IMR-90 (cell line): ENCODE measurements around the gene MAPRE2. TPM values are rescaled to one million over a fixed set of nuclear protein-coding genes. Genes with fewer than 3 reads are reported as not detected.

Source experiments
- ATAC-seq: fragments of 200-7000 bp; cut with Tn5 transposase; 2 replicates; pipeline ENCODE4 v1.9.1; 2020; ENCODE audit warnings: low read depth, mild to moderate bottlenecking, moderate library complexity
- BruUV-seq: library from RNA; stranded (reverse); fragments of 400-500 nt; replicated peaks from 2 replicates; lab custom pipeline; 2021; lab: Mats Ljungman, UMichigan
- CTCF ChIA-PET: fragments of 300-600 bp; formaldehyde crosslinking; extraction: SDS; loops from one replicate; lab custom pipeline; 2021; ENCODE audit warnings: antibody characterized with exemption; lab: Yijun Ruan, JAX
- POLR2A ChIA-PET: fragments of 300-600 bp; sonication (Branson Sonifier 250); formaldehyde crosslinking; loops from one replicate; lab custom pipeline; 2022; ENCODE audit warnings: antibody characterized with exemption; ENCODE audit not compliant: unreplicated experiment; lab: Charles Lee
- DNase-seq: peaks from one replicate; pipeline ENCODE4 v3.0.0; 2013
- H2AFZ ChIP-seq: replicated peaks from 2 replicates; pipeline ENCODE3; 2013; ENCODE audit warnings: low read length, mild to moderate bottlenecking; ENCODE audit not compliant: poor library complexity
- H2AK5ac ChIP-seq: 2 replicates; pipeline ENCODE4 v1.6.1; 2013; ENCODE audit warnings: low read depth, low read length, inconsistent platforms
- H2AK9ac ChIP-seq: replicated peaks from 2 replicates; pipeline ENCODE3; 2013; ENCODE audit warnings: mild to moderate bottlenecking, low read depth, low read length, moderate library complexity; ENCODE audit not compliant: poor library complexity
- H2BK120ac ChIP-seq: 2 replicates; pipeline ENCODE4 v1.6.1; 2013; ENCODE audit warnings: low read depth, low read length, inconsistent platforms
- H2BK15ac ChIP-seq: 3 replicates; pipeline ENCODE4 v1.6.1; 2013; ENCODE audit warnings: low read depth, low read length, inconsistent platforms
- H2BK20ac ChIP-seq: 2 replicates; pipeline ENCODE4 v1.6.1; 2013; ENCODE audit warnings: low read depth, mild to moderate bottlenecking, inconsistent platforms, low read length, moderate library complexity
- H2BK5ac ChIP-seq: 2 replicates; pipeline ENCODE4 v1.6.1; 2013; ENCODE audit warnings: mild to moderate bottlenecking, low read depth, low read length, inconsistent platforms; ENCODE audit not compliant: poor library complexity, severe bottlenecking
- H3K14ac ChIP-seq: replicated peaks from 2 replicates; pipeline ENCODE4 v1.6.1; 2013; ENCODE audit warnings: low read depth, low read length, inconsistent platforms
- H3K18ac ChIP-seq: 2 replicates; pipeline ENCODE4 v1.6.1; 2013; ENCODE audit warnings: low read depth, low read length, control low read depth
- H3K23ac ChIP-seq: 2 replicates; pipeline ENCODE4 v1.6.1; 2013; ENCODE audit warnings: low read depth, low read length, inconsistent platforms
- H3K27ac ChIP-seq: 2 replicates; pipeline ENCODE4 v1.5.1; 2013; ENCODE audit warnings: mild to moderate bottlenecking, control low read depth, low read length; ENCODE audit not compliant: insufficient read depth
- H3K27me3 ChIP-seq: 2 replicates; pipeline ENCODE4 v1.6.1; 2013; ENCODE audit warnings: low read length; ENCODE audit not compliant: control insufficient read depth, insufficient read depth
- H3K36me3 ChIP-seq: 2 replicates; pipeline ENCODE4 v1.6.1; 2013; ENCODE audit warnings: low read length, mixed read lengths; ENCODE audit not compliant: control insufficient read depth, insufficient read depth
- H3K4ac ChIP-seq: 2 replicates; pipeline ENCODE4 v1.6.1; 2013; ENCODE audit warnings: low read depth, low read length, inconsistent platforms
- H3K4me1 ChIP-seq: 2 replicates; pipeline ENCODE4 v1.6.1; 2013; ENCODE audit warnings: low read length, mixed read lengths; ENCODE audit not compliant: control insufficient read depth, insufficient read depth
- H3K4me2 ChIP-seq: 2 replicates; pipeline ENCODE4 v1.6.1; 2013; ENCODE audit warnings: low read depth, mild to moderate bottlenecking, control low read depth, low read length, moderate library complexity
- H3K4me3 ChIP-seq: 2 replicates; pipeline ENCODE4 v1.5.1; 2013; ENCODE audit warnings: low read depth, mild to moderate bottlenecking, control low read depth, low read length, moderate library complexity; ENCODE audit not compliant: insufficient read depth
- H3K56ac ChIP-seq: 2 replicates; pipeline ENCODE4 v1.6.1; 2013; ENCODE audit warnings: low read length, inconsistent platforms; ENCODE audit not compliant: insufficient read depth; ENCODE audit errors: extremely low read depth
- H3K79me1 ChIP-seq, 2 experiments: 2 replicates each; pipeline ENCODE4 v1.6.1; 2013; ENCODE audit warnings: low read length in 2 of 2, inconsistent platforms in 1 of 2, low read depth in 1 of 2
- H3K9ac ChIP-seq: 2 replicates; pipeline ENCODE4 v1.6.1; 2013; ENCODE audit warnings: low read depth, low read length, control low read depth
- H3K9me1 ChIP-seq: 2 replicates; pipeline ENCODE4 v1.6.1; 2013; ENCODE audit warnings: low read length, inconsistent platforms; ENCODE audit not compliant: insufficient read depth
- H3K9me3 ChIP-seq: 2 replicates; pipeline ENCODE4 v1.6.1; 2013; ENCODE audit warnings: low read length; ENCODE audit not compliant: control insufficient read depth, insufficient read depth
- H4K20me1 ChIP-seq: 2 replicates; pipeline ENCODE4 v1.6.1; 2013; ENCODE audit warnings: low read length, inconsistent platforms; ENCODE audit not compliant: insufficient read depth
- H4K5ac ChIP-seq: 2 replicates; pipeline ENCODE4 v1.6.1; 2013; ENCODE audit warnings: mild to moderate bottlenecking, low read depth, low read length, control low read depth
- H4K8ac ChIP-seq, 2 experiments: 2 replicates each; pipeline ENCODE4 v1.6.1; 2013; ENCODE audit warnings: low read depth in 2 of 2, low read length in 2 of 2, control low read depth in 1 of 2, inconsistent platforms in 1 of 2
- H4K91ac ChIP-seq: 2 replicates; pipeline ENCODE4 v1.6.1; 2013; ENCODE audit warnings: low read depth, low read length, inconsistent platforms; ENCODE audit not compliant: insufficient read depth
- CHD1 ChIP-seq: IDR thresholded peaks from 2 replicates; pipeline ENCODE4 v1.6.1; 2012; ENCODE audit warnings: low read depth, low read length, improper control_type of control experiment
- ELK1 ChIP-seq: fragments of 150-350 bp; IDR thresholded peaks from 2 replicates; pipeline ENCODE4 v1.6.1; 2016; ENCODE audit warnings: low read depth, mild to moderate bottlenecking, low read length, moderate library complexity, borderline replicate concordance
- FOS ChIP-seq: fragments of 150-350 bp; IDR thresholded peaks from 2 replicates; pipeline ENCODE4 v1.6.1; 2016; ENCODE audit warnings: low read depth, low read length
- MAFK ChIP-seq: IDR thresholded peaks from 2 replicates; pipeline ENCODE4 v1.6.1; 2012; ENCODE audit warnings: low read depth, low read length, improper control_type of control experiment
- MAZ ChIP-seq: IDR thresholded peaks from 2 replicates; pipeline ENCODE4 v1.6.1; 2012; ENCODE audit warnings: low read depth, mild to moderate bottlenecking, low read length, improper control_type of control experiment, moderate library complexity, borderline replicate concordance
- MXI1 ChIP-seq: IDR thresholded peaks from 2 replicates; pipeline ENCODE4 v1.6.1; 2012; ENCODE audit warnings: low read depth, mild to moderate bottlenecking, low read length, moderate library complexity, borderline replicate concordance
- NFE2L2 ChIP-seq: fragments of 150-350 bp; IDR thresholded peaks from 2 replicates; pipeline ENCODE4 v1.6.1; 2016; ENCODE audit warnings: low read depth, mild to moderate bottlenecking, low read length
- POLR2A ChIP-seq: IDR thresholded peaks from 2 replicates; pipeline ENCODE4 v1.6.1; 2012; ENCODE audit warnings: mild to moderate bottlenecking, low read depth, low read length
- RFX5 ChIP-seq: IDR thresholded peaks from 2 replicates; pipeline ENCODE4 v1.8.0; 2012; ENCODE audit warnings: low read depth, mild to moderate bottlenecking, low read length, moderate library complexity
- WGBS, 2 experiments: methylation state at CpG; one replicate each; pipeline versions ENCODE4 v1.1.5 to v1.1.7; 2013; ENCODE audit warnings: missing lambda C conversion rate in 2 of 2; ENCODE audit not compliant: insufficient read length in 1 of 2; ENCODE audit errors: extremely low coverage in 2 of 2; 5-methylcytosine and 5-hydroxymethylcytosine counted together
- dilution Hi-C: fragments of 300-500 bp; cut with HindIII; formaldehyde crosslinking; loops from one replicate; pipeline ENCODE4 v1.14.3; 2018; ENCODE audit warnings: low sequenced_read_pairs; ENCODE audit not compliant: unreplicated experiment
- in situ Hi-C: fragments of 300-500 bp; cut with MboI; formaldehyde crosslinking; loops from 3 replicates; pipeline ENCODE4 v1.14.3; 2019; ENCODE audit warnings: low sequenced_read_pairs, inconsistent platforms, mixed read lengths
- intact Hi-C: fragments of 100-400 bp; cut with micrococcal nuclease; formaldehyde crosslinking; loops from 2 replicates; pipeline ENCODE4 v1.10.0; 2022
- polyA plus RNA-seq, 3 experiments: library from polyadenylated mRNA; depleted of rRNA; stranded (reverse); fragments of >200 nt; gene quantifications; 2 replicates each; pipeline ENCODE4 v1.2.3, GENCODE V29; 2012; ENCODE audit warnings: low replicate concordance in 1 of 3
- total RNA-seq: library from RNA; depleted of rRNA; stranded (reverse); fragments of >200 nt; gene quantifications from 2 replicates; pipeline ENCODE4 v1.2.3, GENCODE V29; 2012
- TF ChIP-seq, protein P1 (sequence below): conservative IDR thresholded peaks from 2 replicates; pipeline ENCODE4 v1.5.1; 2012; ENCODE audit warnings: mild to moderate bottlenecking, low read depth, low read length, improper control_type of control experiment

Gene MAPRE2
- total and polyA plus RNA-seq, 2 of the 4 experiments (the other 2 are of a cell fraction): 19.6 to 23.8 TPM

DNA sequence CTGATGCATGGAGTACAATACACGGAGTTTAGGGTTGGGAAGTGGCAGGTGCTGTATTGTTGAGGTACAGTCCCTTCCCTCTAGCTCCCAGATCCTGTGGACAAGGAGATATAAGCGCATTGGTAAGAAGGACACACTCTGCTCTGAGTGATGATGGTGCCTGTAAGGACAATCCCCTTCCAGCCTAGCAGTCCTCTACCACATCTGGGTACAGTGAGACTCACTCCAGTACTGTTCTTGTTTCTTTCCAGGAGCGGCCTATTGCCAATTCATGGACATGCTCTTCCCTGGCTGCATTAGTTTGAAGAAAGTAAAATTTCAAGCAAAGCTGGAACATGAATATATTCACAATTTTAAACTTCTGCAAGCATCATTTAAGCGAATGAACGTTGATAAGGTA, 56.0 kb downstream of the MAPRE2 start:
- H3K9ac ChIP-seq: no peak overlapping the region
- H2BK120ac ChIP-seq: no peak overlapping the region
- CTCF ChIA-PET: interaction anchor here (1.7 kb wide), 1 partner anchor 12 kb away, joined by 3 read pairs; no protein-coding TSS in a partner anchor
- no peak overlapping the region for H3K27ac ChIP-seq
- H3K56ac ChIP-seq: no peak overlapping the region
- no peaks in the 10 kb centered on the region for H4K20me1 ChIP-seq
- no CpG with 5 or more reads among the region's 5 CpGs for WGBS, 2 experiments
- no peaks in the 10 kb centered on the region; a peak in 1 of 4 replicates for H3K79me1 ChIP-seq
- H3K36me3 ChIP-seq: no peaks in the 10 kb centered on the region
- H4K91ac ChIP-seq: no peak overlapping the region
- no peak overlapping the region for H4K8ac ChIP-seq
- dilution Hi-C loops (no loop called here), in situ Hi-C loops (no loop called here), intact Hi-C loops (no loop called here)
- H3K4ac ChIP-seq: no peak overlapping the region
- H3K23ac ChIP-seq: no peak overlapping the region
- H2BK15ac ChIP-seq: no peak overlapping the region
- no peak overlapping the region for H2AK9ac ChIP-seq
- H3K9me3 ChIP-seq: no peaks in the 10 kb centered on the region
- TF ChIP-seq MAZ: no peak
- TF ChIP-seq FOS: no peak
- TF ChIP-seq ELK1: no peak
- no peak for TF ChIP-seq MAFK
- TF ChIP-seq NFE2L2: no peak
- no peak for TF ChIP-seq CHD1
- TF ChIP-seq RFX5: no peak
- TF ChIP-seq, protein P1, sequence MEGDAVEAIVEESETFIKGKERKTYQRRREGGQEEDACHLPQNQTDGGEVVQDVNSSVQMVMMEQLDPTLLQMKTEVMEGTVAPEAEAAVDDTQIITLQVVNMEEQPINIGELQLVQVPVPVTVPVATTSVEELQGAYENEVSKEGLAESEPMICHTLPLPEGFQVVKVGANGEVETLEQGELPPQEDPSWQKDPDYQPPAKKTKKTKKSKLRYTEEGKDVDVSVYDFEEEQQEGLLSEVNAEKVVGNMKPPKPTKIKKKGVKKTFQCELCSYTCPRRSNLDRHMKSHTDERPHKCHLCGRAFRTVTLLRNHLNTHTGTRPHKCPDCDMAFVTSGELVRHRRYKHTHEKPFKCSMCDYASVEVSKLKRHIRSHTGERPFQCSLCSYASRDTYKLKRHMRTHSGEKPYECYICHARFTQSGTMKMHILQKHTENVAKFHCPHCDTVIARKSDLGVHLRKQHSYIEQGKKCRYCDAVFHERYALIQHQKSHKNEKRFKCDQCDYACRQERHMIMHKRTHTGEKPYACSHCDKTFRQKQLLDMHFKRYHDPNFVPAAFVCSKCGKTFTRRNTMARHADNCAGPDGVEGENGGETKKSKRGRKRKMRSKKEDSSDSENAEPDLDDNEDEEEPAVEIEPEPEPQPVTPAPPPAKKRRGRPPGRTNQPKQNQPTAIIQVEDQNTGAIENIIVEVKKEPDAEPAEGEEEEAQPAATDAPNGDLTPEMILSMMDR: no peak
- TF ChIP-seq MXI1: no peak
- TF ChIP-seq POLR2A: no peak
- peak overlapping the region; percentile 26; the same call in 1 of the 2 replicates for H2AK5ac ChIP-seq
- H2AFZ ChIP-seq: no peak overlapping the region
- H2BK20ac ChIP-seq: no peak overlapping the region
- H4K5ac ChIP-seq: no peak overlapping the region
- H3K9me1 ChIP-seq: peaks cover 3% of the 10 kb centered on the region; the same call in 1 of the 2 replicates
- H3K27me3 ChIP-seq: no peaks in the 10 kb centered on the region
- no TSS peak for BruUV-seq
- POLR2A ChIA-PET: no interaction called here
- H3K4me3 ChIP-seq: no peak overlapping the region
- H3K4me2 ChIP-seq: no peak overlapping the region
- H3K18ac ChIP-seq: no peak overlapping the region
- no peak overlapping the region for H3K14ac ChIP-seq
- H3K4me1 ChIP-seq: no peaks in the 10 kb centered on the region
- DNase-seq (no peak), ATAC-seq (no peak)
- H2BK5ac ChIP-seq: no peak overlapping the region
